ENCODE data around the gene ANKS1B. TPM values are rescaled to one million over a fixed set of nuclear protein-coding genes. Genes with fewer than 3 reads are reported as not detected.

Gene ANKS1B
- polyA plus RNA-seq, 3 donors = not detected

GRCh38 chr12:99311373-99311772 lies 673.4 kb downstream of the ANKS1B start:
- no peaks in the 10 kb centered on the region for H4K20me1 ChIP-seq (ENCODE audit: insufficient read depth, low read length)
- peaks cover 0 to 8% (median 3%) of the 10 kb centered on the region in 7 donors for H3K9me3 Mint-ChIP-seq
- H3K27ac ChIP-seq (ENCODE audit: low read depth in 1 of 2, low read length in 2 of 2) = no peak overlapping the region
- no peaks in the 10 kb centered on the region for H3K27me3 Mint-ChIP-seq (ENCODE audit: low read depth in 3 of 3)
- no peak overlapping the region for H3K4me2 ChIP-seq (replicated peaks; ENCODE audit: extremely low read depth, low read length, poor library complexity, severe bottlenecking)
- no peak overlapping the region for H2AFZ ChIP-seq (ENCODE audit: insufficient read depth, low read depth, low read length, poor library complexity, severe bottlenecking)
- H3K36me3 Mint-ChIP-seq = no peaks in the 10 kb centered on the region
- WGBS (ENCODE audit: insufficient coverage) = no CpG with 5 or more reads among the region's 1 CpG
- no peaks in the 10 kb centered on the region for H3K36me3 ChIP-seq (replicated peaks in 1 of 2; ENCODE audit: control insufficient read depth in 1 of 2, insufficient read depth in 2 of 2, low read length in 2 of 2)
- no peak overlapping the region for H3K4me3 ChIP-seq (replicated peaks in 1 of 3; ENCODE audit: low read depth in 2 of 3, low read length in 3 of 3)
- H3K79me2 ChIP-seq (ENCODE audit: insufficient read depth, low read length) = no peaks in the 10 kb centered on the region
- H3K27ac Mint-ChIP-seq = no peak overlapping the region
- no peak for DNase-seq
- TF ChIP-seq, protein P1, sequence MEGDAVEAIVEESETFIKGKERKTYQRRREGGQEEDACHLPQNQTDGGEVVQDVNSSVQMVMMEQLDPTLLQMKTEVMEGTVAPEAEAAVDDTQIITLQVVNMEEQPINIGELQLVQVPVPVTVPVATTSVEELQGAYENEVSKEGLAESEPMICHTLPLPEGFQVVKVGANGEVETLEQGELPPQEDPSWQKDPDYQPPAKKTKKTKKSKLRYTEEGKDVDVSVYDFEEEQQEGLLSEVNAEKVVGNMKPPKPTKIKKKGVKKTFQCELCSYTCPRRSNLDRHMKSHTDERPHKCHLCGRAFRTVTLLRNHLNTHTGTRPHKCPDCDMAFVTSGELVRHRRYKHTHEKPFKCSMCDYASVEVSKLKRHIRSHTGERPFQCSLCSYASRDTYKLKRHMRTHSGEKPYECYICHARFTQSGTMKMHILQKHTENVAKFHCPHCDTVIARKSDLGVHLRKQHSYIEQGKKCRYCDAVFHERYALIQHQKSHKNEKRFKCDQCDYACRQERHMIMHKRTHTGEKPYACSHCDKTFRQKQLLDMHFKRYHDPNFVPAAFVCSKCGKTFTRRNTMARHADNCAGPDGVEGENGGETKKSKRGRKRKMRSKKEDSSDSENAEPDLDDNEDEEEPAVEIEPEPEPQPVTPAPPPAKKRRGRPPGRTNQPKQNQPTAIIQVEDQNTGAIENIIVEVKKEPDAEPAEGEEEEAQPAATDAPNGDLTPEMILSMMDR (IDR thresholded peaks at IDR 0.05) = no peak
- no peaks in the 10 kb centered on the region for H3K4me1 ChIP-seq (ENCODE audit: control insufficient read depth in 1 of 2, insufficient read depth in 2 of 2, low read length in 2 of 2)
- intact Hi-C loops (cut with micrococcal nuclease) = no loop called here
- no peaks in the 10 kb centered on the region for H3K27me3 ChIP-seq (ENCODE audit: control insufficient read depth in 2 of 2, insufficient read depth in 2 of 2, low read length in 2 of 2)
- H3K4me3 Mint-ChIP-seq = no peak overlapping the region
- peaks cover 0 to 9% of the 10 kb centered on the region in 2 donors for H3K9me3 ChIP-seq (replicated peaks in 1 of 2; ENCODE audit: control insufficient read depth in 1 of 2, insufficient read depth in 1 of 2, low read length in 2 of 2)
- H3K4me1 Mint-ChIP-seq = no peaks in the 10 kb centered on the region
- H3K9ac ChIP-seq (ENCODE audit: insufficient read depth, low read length, poor library complexity, severe bottlenecking) = no peak overlapping the region

DNA sequence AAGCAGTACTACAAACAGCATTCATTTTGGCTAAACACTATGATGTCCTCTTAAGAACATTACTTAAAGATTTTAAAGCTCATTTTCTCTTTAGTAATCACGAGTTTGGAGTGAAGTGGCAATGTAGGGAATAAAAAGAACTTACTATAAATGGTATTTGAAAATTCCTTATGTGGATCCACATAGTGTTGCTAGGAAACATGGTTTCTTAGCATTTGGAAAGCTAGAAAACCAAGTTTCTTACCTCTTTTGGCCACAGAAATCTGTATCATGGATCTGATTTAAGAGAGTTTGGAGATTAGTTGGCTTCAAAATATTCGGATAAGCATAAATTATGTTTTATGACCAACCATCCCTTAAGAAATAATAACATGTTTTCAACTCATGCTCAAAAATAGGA lies 674.9 kb downstream of the ANKS1B start:
- Histone ChIP-seq H3K27ac (ENCODE audit: low read depth in 1 of 2, low read length in 2 of 2) (no peak overlapping the region), H2AFZ (ENCODE audit: insufficient read depth, low read depth, low read length, poor library complexity, severe bottlenecking) (no peak overlapping the region), H3K36me3 (replicated peaks in 1 of 2; ENCODE audit: control insufficient read depth in 1 of 2, insufficient read depth in 2 of 2, low read length in 2 of 2) (no peaks in the 10 kb centered on the region), H3K4me1 (ENCODE audit: control insufficient read depth in 1 of 2, insufficient read depth in 2 of 2, low read length in 2 of 2) (no peaks in the 10 kb centered on the region), H3K4me2 (replicated peaks; ENCODE audit: extremely low read depth, low read length, poor library complexity, severe bottlenecking) (no peak overlapping the region), H3K9ac (ENCODE audit: insufficient read depth, low read length, poor library complexity, severe bottlenecking) (no peak overlapping the region), H3K4me3 (replicated peaks in 1 of 3; ENCODE audit: low read depth in 2 of 3, low read length in 3 of 3) (no peak overlapping the region), H3K79me2 (ENCODE audit: insufficient read depth, low read length) (no peaks in the 10 kb centered on the region), H4K20me1 (ENCODE audit: insufficient read depth, low read length) (no peaks in the 10 kb centered on the region), H3K9me3 (replicated peaks in 1 of 2; ENCODE audit: control insufficient read depth in 1 of 2, insufficient read depth in 1 of 2, low read length in 2 of 2) (peaks cover 3 to 9% of the 10 kb centered on the region in 2 donors), H3K27me3 (ENCODE audit: control insufficient read depth in 2 of 2, insufficient read depth in 2 of 2, low read length in 2 of 2) (no peaks in the 10 kb centered on the region)
- DNase-seq = no peak
- no peak overlapping the region for H3K4me3 Mint-ChIP-seq
- TF ChIP-seq, protein P1 (IDR thresholded peaks at IDR 0.05) = no peak
- H3K4me1 Mint-ChIP-seq = no peaks in the 10 kb centered on the region
- no peaks in the 10 kb centered on the region for H3K36me3 Mint-ChIP-seq
- H3K27ac Mint-ChIP-seq = no peak overlapping the region
- intact Hi-C loops (cut with micrococcal nuclease) = no loop called here
- no peaks in the 10 kb centered on the region for H3K27me3 Mint-ChIP-seq (ENCODE audit: low read depth in 3 of 3)
- peaks cover 0 to 6% (median 4%) of the 10 kb centered on the region in 7 donors for H3K9me3 Mint-ChIP-seq
- WGBS (ENCODE audit: insufficient coverage) = no CpG with 5 or more reads among the region's 2 CpGs

All from CD14-positive monocyte (primary cell).